Iris pigment epithelial cell (primary cell): ENCODE data around the gene TMIGD1.

Experiments
- DNase-seq: peaks from one replicate; pipeline ENCODE4 v3.0.0-alpha.2; 2011; ENCODE audit warnings: low read depth

Gene TMIGD1

DNA sequence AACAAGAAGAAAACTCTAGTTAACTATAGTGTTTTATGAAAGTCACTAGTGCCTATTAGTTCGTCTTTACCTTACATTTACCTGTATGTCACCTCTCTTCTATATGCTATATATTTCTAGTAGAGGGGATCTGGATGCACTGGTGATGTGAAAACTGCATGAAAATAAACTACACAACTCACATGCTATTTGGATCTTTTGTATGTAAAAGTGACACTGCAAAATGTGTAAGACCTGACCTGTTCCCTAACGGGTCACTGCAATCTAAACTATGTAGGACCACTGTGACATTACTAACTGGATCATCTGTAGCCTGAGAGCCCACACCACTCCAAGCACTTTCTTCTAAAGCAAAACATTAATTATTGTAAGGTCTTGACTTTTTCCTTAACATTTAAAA, 43.8 kb downstream of the TMIGD1 start:
- no peak for DNase-seq

GRCh38 chr17:30279156-30279555, 54.7 kb downstream of the TMIGD1 start:
- no peak for DNase-seq

GRCh38 chr17:30278032-30278431, 55.8 kb downstream of the TMIGD1 start:
- DNase-seq = peak; percentile 63

GRCh38 chr17:30275911-30276310, 57.9 kb downstream of the TMIGD1 start:
- no peak for DNase-seq

- no peak for DNase-seq
These were observed 59.0 kb downstream of the TMIGD1 start for GRCh38 chr17:30274887-30275286.

DNA sequence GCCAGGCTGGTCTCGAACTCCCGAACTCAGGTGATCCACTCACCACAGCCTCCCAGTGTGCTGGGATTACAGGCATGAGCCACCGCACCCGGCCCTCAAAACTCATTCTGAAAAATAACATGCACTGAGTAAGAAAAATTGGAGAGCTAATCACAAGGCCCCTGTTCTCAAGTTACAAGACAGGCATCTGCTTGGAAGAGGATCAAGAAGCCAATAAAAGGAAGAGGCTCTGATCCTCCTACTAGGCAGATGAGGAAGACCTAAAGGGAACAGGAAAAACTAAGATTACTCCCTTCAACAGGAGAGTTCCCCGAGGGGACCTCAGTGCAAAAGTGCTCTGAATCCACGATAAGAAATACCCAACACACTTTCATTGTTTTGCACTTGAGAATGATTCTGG, 60.5 kb downstream of the TMIGD1 start:
- DNase-seq = peak; percentile 77

DNA sequence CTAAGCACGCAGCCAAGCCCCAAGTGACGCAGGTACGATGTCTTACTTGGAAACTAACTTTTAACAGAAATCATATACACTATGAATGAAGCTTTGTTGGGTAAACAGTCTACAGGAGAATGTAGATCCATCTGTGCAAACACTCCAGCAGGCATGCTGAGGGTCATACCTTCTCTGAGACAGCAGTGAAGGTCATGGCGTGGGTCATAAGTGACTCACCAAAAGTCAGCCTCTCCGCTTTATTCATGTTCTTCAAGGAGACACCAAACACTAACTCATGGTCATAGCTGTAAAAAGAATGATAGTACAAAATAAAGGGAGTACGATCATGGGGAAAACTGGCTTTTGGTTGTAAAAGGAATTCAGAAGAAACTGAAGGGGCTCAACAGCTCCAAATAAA, 62.8 kb downstream of the TMIGD1 start:
- DNase-seq = peak; percentile 64

GRCh38 chr17:30267625-30268024, 66.2 kb downstream of the TMIGD1 start:
- peak; percentile 40 for DNase-seq
